Ishikawa (cell line): Measurements from ENCODE around the gene MEF2A.

Source experiments
- CEBPB ChIP-seq: IDR thresholded peaks from 2 replicates; pipeline ENCODE4 v1.6.1; 2012
- CREB1 ChIP-seq: IDR thresholded peaks from 2 replicates; pipeline ENCODE4 v1.6.1; 2012; ENCODE audit warnings: low read depth
- EGR1 ChIP-seq: IDR thresholded peaks from 2 replicates; pipeline ENCODE4 v1.6.1; 2012
- EP300 ChIP-seq: IDR thresholded peaks from 2 replicates; pipeline ENCODE4 v1.6.1; 2012; ENCODE audit warnings: borderline replicate concordance
- FOXM1 ChIP-seq: IDR thresholded peaks from 2 replicates; pipeline ENCODE4 v1.6.1; 2012; ENCODE audit warnings: low read depth, borderline replicate concordance
- NFIC ChIP-seq: IDR thresholded peaks from 2 replicates; pipeline ENCODE4 v1.6.1; 2012
- RAD21 ChIP-seq: IDR thresholded peaks from 2 replicates; pipeline ENCODE4 v1.6.1; 2012; ENCODE audit warnings: low read depth
- TAF1 ChIP-seq: IDR thresholded peaks from 2 replicates; pipeline ENCODE4 v1.6.1; 2012; ENCODE audit warnings: low read depth, mild to moderate bottlenecking
- TCF12 ChIP-seq: IDR thresholded peaks from 2 replicates; pipeline ENCODE4 v1.6.1; 2012; ENCODE audit warnings: low read depth
- TEAD4 ChIP-seq: IDR thresholded peaks from 2 replicates; pipeline ENCODE4 v1.6.1; 2012
- YY1 ChIP-seq: IDR thresholded peaks from 2 replicates; pipeline ENCODE4 v1.6.1; 2012; ENCODE audit warnings: low read depth
- ZBTB7A ChIP-seq: IDR thresholded peaks from 2 replicates; pipeline ENCODE4 v1.6.1; 2012; ENCODE audit warnings: low read depth
- TF ChIP-seq, protein P1 (sequence below): IDR thresholded peaks from 2 replicates; pipeline ENCODE4 v1.6.1; 2012
- TF ChIP-seq, protein P2 (sequence below): IDR thresholded peaks from 2 replicates; pipeline ENCODE4 v1.6.1; 2012; ENCODE audit warnings: low read depth, mild to moderate bottlenecking
- TF ChIP-seq, protein P3 (sequence below): IDR thresholded peaks from 2 replicates; pipeline ENCODE4 v1.6.1; 2012

MEF2A gene

GRCh38 chr15:99604865-99605264 is 39.1 kb downstream of the MEF2A start:
- TF ChIP-seq, protein P1, sequence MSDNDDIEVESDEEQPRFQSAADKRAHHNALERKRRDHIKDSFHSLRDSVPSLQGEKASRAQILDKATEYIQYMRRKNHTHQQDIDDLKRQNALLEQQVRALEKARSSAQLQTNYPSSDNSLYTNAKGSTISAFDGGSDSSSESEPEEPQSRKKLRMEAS, result no peak
- no peak for TF ChIP-seq NFIC
- peak; percentile 44; the same call in 1 of the 2 replicates for TF ChIP-seq EP300
- peak; percentile 61 for TF ChIP-seq CEBPB
- 0 out of 2 replicates have a peak, but pooled peaks have one; percentile 21 for TF ChIP-seq TEAD4
- no peak for TF ChIP-seq TAF1
- TF ChIP-seq ZBTB7A, result no peak
- TF ChIP-seq YY1, result no peak
- no peak for TF ChIP-seq CREB1
- no peak for TF ChIP-seq EGR1
- TF ChIP-seq TCF12, result no peak
- no peak for TF ChIP-seq RAD21
- TF ChIP-seq, protein P2, sequence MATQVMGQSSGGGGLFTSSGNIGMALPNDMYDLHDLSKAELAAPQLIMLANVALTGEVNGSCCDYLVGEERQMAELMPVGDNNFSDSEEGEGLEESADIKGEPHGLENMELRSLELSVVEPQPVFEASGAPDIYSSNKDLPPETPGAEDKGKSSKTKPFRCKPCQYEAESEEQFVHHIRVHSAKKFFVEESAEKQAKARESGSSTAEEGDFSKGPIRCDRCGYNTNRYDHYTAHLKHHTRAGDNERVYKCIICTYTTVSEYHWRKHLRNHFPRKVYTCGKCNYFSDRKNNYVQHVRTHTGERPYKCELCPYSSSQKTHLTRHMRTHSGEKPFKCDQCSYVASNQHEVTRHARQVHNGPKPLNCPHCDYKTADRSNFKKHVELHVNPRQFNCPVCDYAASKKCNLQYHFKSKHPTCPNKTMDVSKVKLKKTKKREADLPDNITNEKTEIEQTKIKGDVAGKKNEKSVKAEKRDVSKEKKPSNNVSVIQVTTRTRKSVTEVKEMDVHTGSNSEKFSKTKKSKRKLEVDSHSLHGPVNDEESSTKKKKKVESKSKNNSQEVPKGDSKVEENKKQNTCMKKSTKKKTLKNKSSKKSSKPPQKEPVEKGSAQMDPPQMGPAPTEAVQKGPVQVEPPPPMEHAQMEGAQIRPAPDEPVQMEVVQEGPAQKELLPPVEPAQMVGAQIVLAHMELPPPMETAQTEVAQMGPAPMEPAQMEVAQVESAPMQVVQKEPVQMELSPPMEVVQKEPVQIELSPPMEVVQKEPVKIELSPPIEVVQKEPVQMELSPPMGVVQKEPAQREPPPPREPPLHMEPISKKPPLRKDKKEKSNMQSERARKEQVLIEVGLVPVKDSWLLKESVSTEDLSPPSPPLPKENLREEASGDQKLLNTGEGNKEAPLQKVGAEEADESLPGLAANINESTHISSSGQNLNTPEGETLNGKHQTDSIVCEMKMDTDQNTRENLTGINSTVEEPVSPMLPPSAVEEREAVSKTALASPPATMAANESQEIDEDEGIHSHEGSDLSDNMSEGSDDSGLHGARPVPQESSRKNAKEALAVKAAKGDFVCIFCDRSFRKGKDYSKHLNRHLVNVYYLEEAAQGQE, result no peak
- TF ChIP-seq, protein P3, sequence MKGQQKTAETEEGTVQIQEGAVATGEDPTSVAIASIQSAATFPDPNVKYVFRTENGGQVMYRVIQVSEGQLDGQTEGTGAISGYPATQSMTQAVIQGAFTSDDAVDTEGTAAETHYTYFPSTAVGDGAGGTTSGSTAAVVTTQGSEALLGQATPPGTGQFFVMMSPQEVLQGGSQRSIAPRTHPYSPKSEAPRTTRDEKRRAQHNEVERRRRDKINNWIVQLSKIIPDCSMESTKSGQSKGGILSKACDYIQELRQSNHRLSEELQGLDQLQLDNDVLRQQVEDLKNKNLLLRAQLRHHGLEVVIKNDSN, result no peak
- no peak for TF ChIP-seq FOXM1

- TF ChIP-seq TAF1, result no peak
- TF ChIP-seq, protein P1, result no peak
- TF ChIP-seq CEBPB, result no peak
- TF ChIP-seq, protein P2, result no peak
- TF ChIP-seq NFIC, result peak; percentile 86
- TF ChIP-seq TEAD4, result peak; percentile 7; the same call in 1 of the 2 replicates
- TF ChIP-seq EP300, result 0 out of 2 replicates have a peak, but pooled peaks have one; percentile 18
- TF ChIP-seq YY1, result no peak
- TF ChIP-seq RAD21, result no peak
- TF ChIP-seq TCF12, result peak; percentile 56; the same call in 1 of the 2 replicates
- TF ChIP-seq ZBTB7A, result no peak
- no peak for TF ChIP-seq FOXM1
- TF ChIP-seq EGR1, result peak; percentile 65; the same call in 1 of the 2 replicates
- no peak for TF ChIP-seq CREB1
- TF ChIP-seq, protein P3, result no peak
These were observed 39.7 kb downstream of the MEF2A start for GRCh38 chr15:99605490-99605931.

DNA sequence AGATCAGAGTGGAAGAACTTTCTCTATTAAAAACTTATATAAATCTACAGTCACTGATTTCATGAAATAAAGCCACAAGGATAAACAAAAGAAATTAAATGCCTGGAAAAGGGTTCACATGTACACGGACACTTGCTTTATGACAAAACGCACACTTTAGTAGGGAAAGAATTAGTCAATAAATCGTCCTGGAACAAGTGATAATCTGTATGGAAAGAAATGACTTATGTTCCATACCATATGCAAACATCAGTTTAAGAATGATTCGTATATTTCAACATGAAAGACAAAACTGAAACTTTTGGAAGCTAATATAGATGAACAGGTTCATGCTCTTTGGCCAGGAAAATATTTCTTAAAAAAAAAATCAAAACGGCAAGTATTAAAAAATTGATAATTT is 40.2 kb downstream of the MEF2A start:
- TF ChIP-seq CEBPB, result no peak

DNA sequence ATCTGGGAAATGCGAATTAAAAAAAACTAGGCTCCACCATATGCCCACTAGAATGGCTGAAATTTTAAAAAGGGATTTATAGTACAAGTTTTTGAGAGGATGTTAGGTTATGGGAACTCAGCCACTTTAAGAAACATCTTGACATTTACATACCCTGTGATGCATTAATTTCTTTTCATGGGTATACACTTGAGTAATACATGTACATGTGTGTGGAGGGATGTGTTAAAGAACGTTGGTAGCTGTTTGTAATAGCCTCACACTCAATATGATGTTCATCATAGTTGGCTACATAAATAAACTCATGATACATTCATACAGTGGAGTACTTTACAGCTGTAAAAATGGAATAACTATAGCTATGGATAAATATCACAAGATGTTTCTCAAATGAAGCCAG is 40.9 kb downstream of the MEF2A start:
- TF ChIP-seq RAD21 (no peak), ZBTB7A (no peak), FOXM1 (no peak), EGR1 (no peak), EP300 (no peak), TAF1 (no peak), TCF12 (no peak), YY1 (no peak), CEBPB (no peak), NFIC (no peak)
- TF ChIP-seq, protein P2, result no peak
- TF ChIP-seq, protein P1, result no peak
